ENCODE measurements around the gene MYO5A.

DNA sequence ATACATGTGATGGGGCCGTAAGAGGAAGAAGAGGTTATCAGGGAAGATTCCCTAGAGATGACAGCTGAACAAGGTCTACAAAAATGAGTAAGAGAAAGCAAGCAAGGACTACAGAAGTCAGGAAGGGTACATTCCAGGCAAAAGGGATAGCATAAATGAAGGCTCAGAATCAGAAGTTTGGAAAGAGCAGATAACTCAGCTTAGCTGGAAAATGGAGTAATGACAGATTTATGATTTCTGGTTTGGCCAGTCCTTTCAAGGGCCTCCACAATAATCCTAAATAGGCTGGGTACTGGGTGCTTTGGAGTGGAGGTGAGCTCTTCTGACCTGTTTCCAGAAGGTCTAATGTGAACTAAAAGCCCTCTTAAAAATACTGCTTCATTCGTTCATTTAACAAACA is 110.7 kb downstream of the MYO5A start:
- TF ChIP-seq, protein P1, sequence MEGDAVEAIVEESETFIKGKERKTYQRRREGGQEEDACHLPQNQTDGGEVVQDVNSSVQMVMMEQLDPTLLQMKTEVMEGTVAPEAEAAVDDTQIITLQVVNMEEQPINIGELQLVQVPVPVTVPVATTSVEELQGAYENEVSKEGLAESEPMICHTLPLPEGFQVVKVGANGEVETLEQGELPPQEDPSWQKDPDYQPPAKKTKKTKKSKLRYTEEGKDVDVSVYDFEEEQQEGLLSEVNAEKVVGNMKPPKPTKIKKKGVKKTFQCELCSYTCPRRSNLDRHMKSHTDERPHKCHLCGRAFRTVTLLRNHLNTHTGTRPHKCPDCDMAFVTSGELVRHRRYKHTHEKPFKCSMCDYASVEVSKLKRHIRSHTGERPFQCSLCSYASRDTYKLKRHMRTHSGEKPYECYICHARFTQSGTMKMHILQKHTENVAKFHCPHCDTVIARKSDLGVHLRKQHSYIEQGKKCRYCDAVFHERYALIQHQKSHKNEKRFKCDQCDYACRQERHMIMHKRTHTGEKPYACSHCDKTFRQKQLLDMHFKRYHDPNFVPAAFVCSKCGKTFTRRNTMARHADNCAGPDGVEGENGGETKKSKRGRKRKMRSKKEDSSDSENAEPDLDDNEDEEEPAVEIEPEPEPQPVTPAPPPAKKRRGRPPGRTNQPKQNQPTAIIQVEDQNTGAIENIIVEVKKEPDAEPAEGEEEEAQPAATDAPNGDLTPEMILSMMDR (IDR thresholded peaks at IDR 0.05): no peak
- TF ChIP-seq POLR2A (IDR thresholded peaks at IDR 0.05; ENCODE audit: low read depth) (no peak), POLR2AphosphoS5 (IDR thresholded peaks at IDR 0.05) (no peak)
